Measurements from ENCODE around the gene PRDM5.

DNA sequence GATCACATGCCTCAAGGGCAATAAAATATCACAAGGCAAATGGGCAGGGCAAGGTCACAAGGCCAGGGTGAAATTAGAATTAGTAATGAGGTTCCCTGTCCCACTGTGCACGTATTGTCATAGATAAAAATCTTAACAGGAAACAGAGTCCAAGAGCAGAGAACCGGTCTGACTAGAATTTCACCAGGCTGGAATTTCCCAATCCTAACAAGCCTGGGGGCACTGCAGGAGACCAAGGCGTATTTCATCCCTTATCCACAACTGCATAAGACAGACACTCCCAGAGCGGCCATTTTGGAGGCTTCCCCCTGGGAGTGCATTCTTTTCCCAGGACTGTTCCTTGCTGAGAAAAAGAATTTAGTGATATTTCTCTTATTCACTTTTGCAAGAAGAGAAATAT lies 25.9 kb upstream of the PRDM5 start:
- TF ChIP-seq, protein P1, sequence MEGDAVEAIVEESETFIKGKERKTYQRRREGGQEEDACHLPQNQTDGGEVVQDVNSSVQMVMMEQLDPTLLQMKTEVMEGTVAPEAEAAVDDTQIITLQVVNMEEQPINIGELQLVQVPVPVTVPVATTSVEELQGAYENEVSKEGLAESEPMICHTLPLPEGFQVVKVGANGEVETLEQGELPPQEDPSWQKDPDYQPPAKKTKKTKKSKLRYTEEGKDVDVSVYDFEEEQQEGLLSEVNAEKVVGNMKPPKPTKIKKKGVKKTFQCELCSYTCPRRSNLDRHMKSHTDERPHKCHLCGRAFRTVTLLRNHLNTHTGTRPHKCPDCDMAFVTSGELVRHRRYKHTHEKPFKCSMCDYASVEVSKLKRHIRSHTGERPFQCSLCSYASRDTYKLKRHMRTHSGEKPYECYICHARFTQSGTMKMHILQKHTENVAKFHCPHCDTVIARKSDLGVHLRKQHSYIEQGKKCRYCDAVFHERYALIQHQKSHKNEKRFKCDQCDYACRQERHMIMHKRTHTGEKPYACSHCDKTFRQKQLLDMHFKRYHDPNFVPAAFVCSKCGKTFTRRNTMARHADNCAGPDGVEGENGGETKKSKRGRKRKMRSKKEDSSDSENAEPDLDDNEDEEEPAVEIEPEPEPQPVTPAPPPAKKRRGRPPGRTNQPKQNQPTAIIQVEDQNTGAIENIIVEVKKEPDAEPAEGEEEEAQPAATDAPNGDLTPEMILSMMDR (IDR thresholded peaks at IDR 0.05) = no peak
- no peak for TF ChIP-seq POLR2A (IDR thresholded peaks at IDR 0.05)

Data from thyroid gland (tissue), 4 donors.